HG02943 (cell line): Measurements from ENCODE around the gene P3H1.
A peak's percentile ranks its signal among the peaks of the same experiment; 100 is the strongest.
"Not testable (repeated sequence)": the region's sequence is repeated elsewhere in the genome, so short reads cannot be mapped to it uniquely, and the experiment has no call there.

Experiments
- ATAC-seq: cut with Tn5 transposase; IDR thresholded peaks from one replicate; pipeline ENCODE4 v1.9.1; 2021; ENCODE audit warnings: mild to moderate bottlenecking, low read depth, moderate library complexity; ENCODE audit not compliant: unreplicated experiment

The P3H1 gene

GRCh38 chr1:42773420-42773819 is 6.6 kb upstream of the P3H1 start:
- ATAC-seq: no peak

GRCh38 chr1:42769811-42770210 is 3.0 kb upstream of the P3H1 start:
- ATAC-seq: no peak

GRCh38 chr1:42768172-42768571 is 1.3 kb upstream of the P3H1 start:
- ATAC-seq: no peak

- ATAC-seq: peak; percentile 31
Observed at GRCh38 chr1:42767510-42768000, 727 bp upstream of the P3H1 start.

- ATAC-seq: peak; percentile 1
Observed at GRCh38 chr1:42765832-42766740, 742 bp downstream of the P3H1 start.

GRCh38 chr1:42765269-42765668 is 1.6 kb downstream of the P3H1 start:
- no peak for ATAC-seq

GRCh38 chr1:42762269-42762668 is 4.6 kb downstream of the P3H1 start:
- ATAC-seq: no peak

- ATAC-seq: no peak
Observed at GRCh38 chr1:42761567-42761966, 5.3 kb downstream of the P3H1 start.

GRCh38 chr1:42759114-42759513 is 7.7 kb downstream of the P3H1 start:
- no peak for ATAC-seq

GRCh38 chr1:42758641-42759040 is 8.2 kb downstream of the P3H1 start:
- no peak for ATAC-seq

GRCh38 chr1:42757892-42758275 is 8.9 kb downstream of the P3H1 start:
- ATAC-seq: no peak

- no peak for ATAC-seq
Observed at GRCh38 chr1:42756956-42757891, 9.6 kb downstream of the P3H1 start.

GRCh38 chr1:42753070-42753469 is 13.8 kb downstream of the P3H1 start:
- ATAC-seq: no peak

GRCh38 chr1:42752284-42752683 is 14.5 kb downstream of the P3H1 start:
- ATAC-seq: no peak

GRCh38 chr1:42751511-42752070 is 15.2 kb downstream of the P3H1 start:
- ATAC-seq: not testable (repeated sequence)

- no peak for ATAC-seq
Observed at GRCh38 chr1:42750041-42750440, 16.8 kb downstream of the P3H1 start.

- ATAC-seq: no peak
Observed at GRCh38 chr1:42748461-42749410, 18.1 kb downstream of the P3H1 start.

- ATAC-seq: no peak
Observed at GRCh38 chr1:42748021-42748420, 18.8 kb downstream of the P3H1 start.

- no peak for ATAC-seq
Observed at GRCh38 chr1:42747125-42747524, 19.7 kb downstream of the P3H1 start.
